Caco-2 (cell line): ENCODE data around the gene MSL3. TPM values are rescaled to one million over a fixed set of nuclear protein-coding genes. Genes with fewer than 3 reads are reported as not detected.

Experiments
- BruUV-seq: library from RNA; stranded (reverse); fragments of 400-500 nt; replicated peaks from 2 replicates; lab custom pipeline; 2021; lab: Mats Ljungman, UMichigan
- CTCF ChIA-PET: fragments of 300-600 bp; sonication (Branson Sonifier 250); formaldehyde crosslinking; loops from one replicate; lab custom pipeline; 2022; ENCODE audit warnings: antibody characterized with exemption; lab: Charles Lee
- POLR2A ChIA-PET: fragments of 300-600 bp; sonication (Branson Sonifier 250); formaldehyde crosslinking; loops from one replicate; lab custom pipeline; 2022; ENCODE audit warnings: antibody characterized with exemption; lab: Charles Lee
- DNase-seq, 2 experiments: peaks; one replicate each; pipeline versions ENCODE4 v3.0.0 to v3.0.0-alpha.2; 2020 to 2022
- H3K27me3 ChIP-seq: replicated peaks from 2 replicates; pipeline ENCODE4 v1.6.0; 2011; ENCODE audit warnings: low read length; ENCODE audit not compliant: control insufficient read depth, insufficient read depth
- H3K36me3 ChIP-seq: 2 replicates; pipeline ENCODE4 v1.5.1; 2011; ENCODE audit warnings: low read length; ENCODE audit not compliant: control insufficient read depth, insufficient read depth
- H3K4me1 ChIP-seq: fragments of 250-450 bp; sonication (Bioruptor Pico); 2 replicates; pipeline ENCODE4 v1.5.1; 2020; ENCODE audit warnings: mild to moderate bottlenecking
- H3K4me3 ChIP-seq: 2 replicates; pipeline ENCODE4 v1.5.1; 2011; ENCODE audit warnings: low read depth, mild to moderate bottlenecking, control low read depth, low read length
- H3K9me3 ChIP-seq: fragments of 250-450 bp; sonication (Bioruptor Pico); 2 replicates; pipeline ENCODE4 v1.5.1; 2020; ENCODE audit warnings: mild to moderate bottlenecking, moderate library complexity
- H3K27ac Mint-ChIP-seq: one replicate; pipeline ENCODE4 v1.8.0; 2022; ENCODE audit warnings: mixed read lengths; ENCODE audit not compliant: unreplicated experiment
- H3K27me3 Mint-ChIP-seq: one replicate; pipeline ENCODE4 v1.8.0; 2022; ENCODE audit warnings: mixed read lengths; ENCODE audit not compliant: insufficient read depth, unreplicated experiment
- H3K36me3 Mint-ChIP-seq: one replicate; pipeline ENCODE4 v1.8.0; 2022; ENCODE audit warnings: mild to moderate bottlenecking, mixed read lengths; ENCODE audit not compliant: insufficient read depth, unreplicated experiment
- H3K4me1 Mint-ChIP-seq: one replicate; pipeline ENCODE4 v1.8.0; 2022; ENCODE audit warnings: low read depth, mixed read lengths; ENCODE audit not compliant: unreplicated experiment
- H3K4me3 Mint-ChIP-seq: one replicate; pipeline ENCODE4 v1.8.0; 2022; ENCODE audit warnings: mild to moderate bottlenecking, moderate library complexity, mixed read lengths; ENCODE audit not compliant: unreplicated experiment
- H3K9me3 Mint-ChIP-seq: one replicate; pipeline ENCODE4 v1.8.0; 2022; ENCODE audit warnings: mixed read lengths; ENCODE audit not compliant: unreplicated experiment
- intact Hi-C: fragments of 100-400 bp; cut with micrococcal nuclease; formaldehyde crosslinking; loops from one replicate; pipeline ENCODE4 v1.10.0; 2022; ENCODE audit not compliant: unreplicated experiment
- total RNA-seq: library from RNA; stranded (reverse); gene quantifications from 2 replicates; pipeline ENCODE4 v1.2.3, GENCODE V29; 2022
- TF ChIP-seq, protein P1 (sequence below), 2 experiments: fragments of 200-600 bp in 1 of 2; IDR thresholded peaks; 1 replicate in 1 of 2; 2 replicates in 1 of 2; pipeline versions ENCODE4 v1.5.1 to v1.8.0; 2011 to 2022; ENCODE audit warnings: antibody characterized with exemption in 1 of 2, control low read depth in 1 of 2, inconsistent platforms in 1 of 2, low read depth in 1 of 2, low read length in 1 of 2, mild to moderate bottlenecking in 1 of 2, moderate library complexity in 1 of 2; ENCODE audit not compliant: insufficient read depth in 1 of 2, severe bottlenecking in 1 of 2, unreplicated experiment in 1 of 2

The MSL3 gene
- total RNA-seq, 1 experiment from 2014 or later, result 14.0 TPM

DNA sequence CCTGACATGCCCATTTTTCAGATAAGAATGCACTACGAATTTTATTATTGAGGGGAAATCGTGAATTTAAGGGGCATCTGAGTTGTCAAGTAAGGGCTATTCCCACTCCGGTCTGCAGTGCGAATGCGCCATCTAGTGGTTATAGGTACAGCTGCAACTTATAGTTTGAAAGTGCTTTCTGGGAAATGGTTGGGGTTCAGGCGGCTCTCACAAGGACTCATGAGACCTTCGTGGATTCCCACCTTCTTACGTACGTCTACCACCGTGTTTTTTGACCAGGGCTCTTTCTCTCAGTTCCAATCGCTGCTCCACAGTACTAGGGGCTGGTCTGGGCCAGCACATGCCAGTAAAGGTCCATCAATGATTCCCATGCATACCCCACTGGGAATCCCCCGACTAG, 12.3 kb downstream of the MSL3 start:
- POLR2A ChIA-PET, result no interaction called here
- no TSS peak for BruUV-seq

DNA sequence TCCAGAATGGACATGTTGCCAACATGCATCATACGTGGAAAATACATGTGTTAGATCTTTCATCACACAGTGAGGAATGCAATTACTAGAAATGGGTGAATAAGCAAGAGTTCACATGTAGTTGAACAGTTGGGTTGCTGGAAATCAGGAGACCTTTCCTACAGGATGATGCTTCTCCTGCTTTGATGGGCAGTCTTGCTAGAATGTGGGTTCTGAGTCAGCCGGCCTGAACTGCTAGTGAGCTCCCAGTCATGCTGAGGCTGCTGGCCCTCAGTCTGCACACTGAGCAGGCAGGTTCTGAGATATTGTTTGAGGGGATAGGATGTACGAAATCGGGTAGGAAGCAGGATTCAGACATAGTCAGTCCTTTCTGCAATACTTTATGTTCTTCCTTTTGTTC, 20.2 kb downstream of the MSL3 start:
- H3K4me1 Mint-ChIP-seq, result no peaks in the 10 kb centered on the region
- no peak overlapping the region for H3K4me3 ChIP-seq
- DNase-seq, result no peak
- H3K4me1 ChIP-seq, result no peaks in the 10 kb centered on the region
- H3K27me3 ChIP-seq, result no peaks in the 10 kb centered on the region
- H3K4me3 Mint-ChIP-seq, result no peak overlapping the region
- ChIA-PET POLR2A (no interaction called here), CTCF (no interaction called here)
- no TSS peak for BruUV-seq
- no peaks in the 10 kb centered on the region for H3K9me3 Mint-ChIP-seq
- no peaks in the 10 kb centered on the region for H3K36me3 ChIP-seq
- H3K9me3 ChIP-seq, result no peaks in the 10 kb centered on the region
- H3K27me3 Mint-ChIP-seq, result peaks cover 5% of the 10 kb centered on the region
- intact Hi-C loops, result loop anchor here (10.0 kb wide), 1 partner anchor 633 kb away; no protein-coding TSS in a partner anchor
- H3K36me3 Mint-ChIP-seq, result peaks cover 4% of the 10 kb centered on the region
- no peak overlapping the region for H3K27ac Mint-ChIP-seq
- TF ChIP-seq, protein P1, sequence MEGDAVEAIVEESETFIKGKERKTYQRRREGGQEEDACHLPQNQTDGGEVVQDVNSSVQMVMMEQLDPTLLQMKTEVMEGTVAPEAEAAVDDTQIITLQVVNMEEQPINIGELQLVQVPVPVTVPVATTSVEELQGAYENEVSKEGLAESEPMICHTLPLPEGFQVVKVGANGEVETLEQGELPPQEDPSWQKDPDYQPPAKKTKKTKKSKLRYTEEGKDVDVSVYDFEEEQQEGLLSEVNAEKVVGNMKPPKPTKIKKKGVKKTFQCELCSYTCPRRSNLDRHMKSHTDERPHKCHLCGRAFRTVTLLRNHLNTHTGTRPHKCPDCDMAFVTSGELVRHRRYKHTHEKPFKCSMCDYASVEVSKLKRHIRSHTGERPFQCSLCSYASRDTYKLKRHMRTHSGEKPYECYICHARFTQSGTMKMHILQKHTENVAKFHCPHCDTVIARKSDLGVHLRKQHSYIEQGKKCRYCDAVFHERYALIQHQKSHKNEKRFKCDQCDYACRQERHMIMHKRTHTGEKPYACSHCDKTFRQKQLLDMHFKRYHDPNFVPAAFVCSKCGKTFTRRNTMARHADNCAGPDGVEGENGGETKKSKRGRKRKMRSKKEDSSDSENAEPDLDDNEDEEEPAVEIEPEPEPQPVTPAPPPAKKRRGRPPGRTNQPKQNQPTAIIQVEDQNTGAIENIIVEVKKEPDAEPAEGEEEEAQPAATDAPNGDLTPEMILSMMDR (IDR thresholded peaks at IDR 0.05; ENCODE audit: insufficient read depth in 1 of 2, low read depth in 1 of 2, low read length in 1 of 2, severe bottlenecking in 1 of 2, unreplicated experiment in 1 of 2), result no peak

More for the DNA sequence above, 12.3 kb downstream of the MSL3 start:
- Histone ChIP-seq H3K4me1 (no peaks in the 10 kb centered on the region), H3K27me3 (no peaks in the 10 kb centered on the region), H3K36me3 (no peaks in the 10 kb centered on the region; the same call in 1 of the 2 replicates), H3K4me3 (no peak overlapping the region), H3K9me3 (no peaks in the 10 kb centered on the region)
- TF ChIP-seq, protein P1 (IDR thresholded peaks at IDR 0.05; ENCODE audit: insufficient read depth in 1 of 2, low read depth in 1 of 2, low read length in 1 of 2, severe bottlenecking in 1 of 2, unreplicated experiment in 1 of 2), result peak; percentile 61 to 73
- peak in 1 of 2 experiments; percentile 22 for DNase-seq
- no peaks in the 10 kb centered on the region for H3K9me3 Mint-ChIP-seq
- no peak overlapping the region for H3K4me3 Mint-ChIP-seq
- no peaks in the 10 kb centered on the region for H3K27me3 Mint-ChIP-seq
- no peaks in the 10 kb centered on the region for H3K4me1 Mint-ChIP-seq
- no peak overlapping the region for H3K27ac Mint-ChIP-seq
- CTCF ChIA-PET, result interaction anchor here (2.6 kb wide), 1 partner anchor 11 kb away, joined by 9 read pairs; the partner anchor contains the start of gene MSL3
- H3K36me3 Mint-ChIP-seq, result no peaks in the 10 kb centered on the region
- intact Hi-C loops, result loop anchor here (1.0 to 10.0 kb wide), 3 partner anchors 46 to 626 kb away; no protein-coding TSS in a partner anchor

DNA sequence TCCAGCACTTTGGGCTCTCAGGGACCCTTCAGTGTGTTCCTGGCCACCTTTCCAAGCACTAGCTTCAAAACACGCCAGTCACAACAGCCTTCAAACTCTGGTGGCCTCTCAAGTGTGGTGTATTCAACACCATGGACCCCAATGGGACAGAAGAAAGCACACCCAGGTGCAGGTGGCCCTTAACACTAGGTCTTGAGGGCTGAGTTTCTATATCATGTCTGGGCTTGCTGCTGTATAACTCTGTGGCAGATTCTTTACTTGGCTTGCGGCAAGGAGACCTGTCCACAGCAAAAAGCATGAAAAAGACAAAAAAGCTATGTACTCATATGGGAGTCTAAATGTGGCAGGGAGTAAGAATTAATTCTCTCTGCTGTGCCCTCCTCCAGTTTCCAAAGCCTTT, 23.1 kb downstream of the MSL3 start:
- BruUV-seq, result no TSS peak
- Histone ChIP-seq H3K4me1 (no peaks in the 10 kb centered on the region), H3K36me3 (no peaks in the 10 kb centered on the region), H3K9me3 (no peaks in the 10 kb centered on the region), H3K27me3 (no peaks in the 10 kb centered on the region), H3K4me3 (no peak overlapping the region)
- Mint-ChIP-seq H3K27ac (no peak overlapping the region), H3K4me3 (no peak overlapping the region), H3K27me3 (peaks cover 5% of the 10 kb centered on the region), H3K36me3 (peaks cover 4% of the 10 kb centered on the region), H3K4me1 (no peaks in the 10 kb centered on the region), H3K9me3 (no peaks in the 10 kb centered on the region)
- intact Hi-C loops, result no loop called here
- ChIA-PET CTCF (no interaction called here), POLR2A (no interaction called here)
- DNase-seq, result no peak
- TF ChIP-seq, protein P1 (IDR thresholded peaks at IDR 0.05; ENCODE audit: insufficient read depth in 1 of 2, low read depth in 1 of 2, low read length in 1 of 2, severe bottlenecking in 1 of 2, unreplicated experiment in 1 of 2), result no peak
